MCF 10A (cell line): ENCODE measurements around the gene COX6B2. TPM values are rescaled to one million over a fixed set of nuclear protein-coding genes. Genes with fewer than 3 reads are reported as not detected.

Source experiments
- BruUV-seq: library from RNA; stranded (reverse); fragments of 400-500 nt; replicated peaks from 2 replicates; lab custom pipeline; 2021; lab: Mats Ljungman, UMichigan
- CTCF ChIA-PET: fragments of 300-600 bp; sonication (Branson Sonifier 250); formaldehyde crosslinking; extraction: SDS; loops from one replicate; lab custom pipeline; 2021; ENCODE audit warnings: antibody characterized with exemption, inconsistent platforms; lab: Yijun Ruan, JAX
- POLR2A ChIA-PET: fragments of 300-600, 350-650 bp; sonication (Branson Sonifier 250); formaldehyde crosslinking; extraction: SDS; loops from one replicate; lab custom pipeline; 2020; ENCODE audit warnings: antibody characterized with exemption, inconsistent platforms; lab: Yijun Ruan, JAX
- DNase-seq: peaks from one replicate; pipeline ENCODE4 v3.0.0-alpha.2; 2018; ENCODE audit not compliant: unreplicated experiment
- H3K27ac Mint-ChIP-seq: one replicate; pipeline ENCODE4 v1.8.0; 2022; ENCODE audit warnings: mild to moderate bottlenecking, low read depth, mixed read lengths; ENCODE audit not compliant: unreplicated experiment
- H3K27me3 Mint-ChIP-seq: one replicate; pipeline ENCODE4 v1.8.0; 2022; ENCODE audit warnings: mixed read lengths; ENCODE audit not compliant: insufficient read depth, unreplicated experiment
- H3K36me3 Mint-ChIP-seq: one replicate; pipeline ENCODE4 v1.8.0; 2022; ENCODE audit warnings: mild to moderate bottlenecking, moderate library complexity, mixed read lengths; ENCODE audit not compliant: insufficient read depth, unreplicated experiment
- H3K4me1 Mint-ChIP-seq: one replicate; pipeline ENCODE4 v1.8.0; 2022; ENCODE audit warnings: mixed read lengths; ENCODE audit not compliant: insufficient read depth, unreplicated experiment
- H3K4me3 Mint-ChIP-seq: one replicate; pipeline ENCODE4 v1.8.0; 2022; ENCODE audit warnings: mild to moderate bottlenecking, moderate library complexity, mixed read lengths; ENCODE audit not compliant: unreplicated experiment
- H3K9me3 Mint-ChIP-seq: one replicate; pipeline ENCODE4 v1.8.0; 2022; ENCODE audit warnings: mixed read lengths; ENCODE audit not compliant: unreplicated experiment
- CTCF ChIP-seq: fragments of 200-600 bp; IDR thresholded peaks from one replicate; pipeline ENCODE4 v1.8.0; 2022; ENCODE audit warnings: antibody characterized with exemption, mild to moderate bottlenecking; ENCODE audit not compliant: unreplicated experiment
- intact Hi-C: fragments of 100-400 bp; cut with micrococcal nuclease; formaldehyde crosslinking; loops from 2 replicates; pipeline ENCODE4 v1.14.1; 2022
- total RNA-seq: library from RNA; stranded (reverse); gene quantifications from 2 replicates; pipeline ENCODE4 v1.2.3, GENCODE V29; 2022

COX6B2 gene
- total RNA-seq, 1 experiment from 2014 or later = 0.33 TPM

DNA sequence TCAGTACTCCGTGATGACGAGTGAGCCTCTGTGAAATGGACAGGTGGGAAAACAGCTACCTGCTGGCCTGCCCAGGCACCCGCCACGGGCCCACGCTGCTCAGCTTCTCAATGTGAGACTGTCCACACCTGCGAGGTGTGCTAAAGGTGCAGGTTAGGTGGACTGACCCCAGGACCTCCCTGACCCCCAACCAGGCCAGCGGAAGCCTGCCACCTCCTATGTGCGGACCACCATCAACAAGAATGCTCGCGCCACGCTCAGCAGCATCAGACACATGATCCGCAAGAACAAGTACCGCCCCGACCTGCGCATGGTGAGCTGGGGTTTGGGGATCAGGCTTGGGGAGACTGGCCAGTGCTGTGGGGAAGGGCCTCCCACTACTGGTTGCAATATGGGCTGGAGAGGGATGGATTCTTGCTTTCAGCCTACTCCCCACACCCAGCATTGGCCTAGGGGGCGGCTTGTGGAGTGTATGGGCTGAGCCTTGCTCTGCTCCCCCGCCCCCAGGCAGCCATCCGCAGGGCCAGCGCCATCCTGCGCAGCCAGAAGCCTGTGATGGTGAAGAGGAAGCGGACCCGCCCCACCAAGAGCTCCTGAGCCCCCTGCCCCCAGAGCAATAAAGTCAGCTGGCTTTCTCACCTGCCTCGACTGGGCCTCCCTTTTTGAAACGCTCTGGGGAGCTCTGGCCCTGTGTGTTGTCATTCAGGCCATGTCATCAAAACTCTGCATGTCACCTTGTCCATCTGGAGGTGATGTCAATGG lies 33.4 kb upstream of the COX6B2 start:
- H3K27ac Mint-ChIP-seq = peak overlapping the region; percentile 93
- ChIA-PET CTCF (interaction anchor here (0.6 to 2.2 kb wide), 13 partner anchors 10 to 244 kb away, joined by 3 to 13 read pairs (median 4); no protein-coding TSS in a partner anchor), POLR2A (interaction anchor here (0.6 to 7.2 kb wide), 10 partner anchors 12 to 255 kb away, joined by 3 to 98 read pairs (median 4); partner anchors contain the start of genes ISOC2, KMT5C and UBE2S)
- H3K27me3 Mint-ChIP-seq = no peaks in the 10 kb centered on the region
- peak overlapping the region; percentile 89 for H3K4me3 Mint-ChIP-seq
- BruUV-seq = no TSS peak
- H3K4me1 Mint-ChIP-seq = peaks cover 26% of the 10 kb centered on the region
- no peak for DNase-seq
- TF ChIP-seq CTCF = no peak
- peaks cover 77% of the 10 kb centered on the region for H3K36me3 Mint-ChIP-seq
- H3K9me3 Mint-ChIP-seq = no peaks in the 10 kb centered on the region
- intact Hi-C loops = no loop called here

DNA sequence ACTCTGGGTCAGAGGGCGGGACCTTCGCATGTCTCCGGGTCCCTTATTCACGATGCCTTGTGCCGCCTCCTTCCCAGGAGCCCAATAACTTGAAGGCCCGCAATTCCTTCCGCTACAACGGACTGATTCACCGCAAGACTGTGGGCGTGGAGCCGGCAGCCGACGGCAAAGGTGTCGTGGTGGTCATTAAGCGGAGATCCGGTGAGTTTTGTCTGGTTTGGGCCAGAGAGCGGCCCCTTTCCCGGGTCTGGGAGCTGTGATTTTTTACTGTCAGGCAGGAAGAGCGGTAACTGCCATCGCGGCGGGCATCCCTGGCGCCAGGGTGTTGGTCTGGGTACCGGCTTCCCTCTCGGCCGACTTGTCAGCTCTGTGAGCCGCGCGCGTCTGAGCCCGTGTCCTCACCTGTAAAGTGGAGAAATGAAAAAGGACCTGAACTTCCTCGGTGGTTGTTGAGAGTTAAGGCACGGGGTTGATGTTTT lies 32.0 kb upstream of the COX6B2 start:
- BruUV-seq = no TSS peak
- CTCF ChIA-PET = interaction anchor here (0.6 to 2.2 kb wide), 7 partner anchors 9 to 101 kb away, joined by 3 to 13 read pairs (median 4); no protein-coding TSS in a partner anchor
- no peak for DNase-seq
- intact Hi-C loops = no loop called here
- Mint-ChIP-seq H3K27ac (peak overlapping the region; percentile 93), H3K4me3 (peak overlapping the region; percentile 89), H3K27me3 (no peaks in the 10 kb centered on the region), H3K36me3 (peaks cover 69% of the 10 kb centered on the region), H3K4me1 (peaks cover 40% of the 10 kb centered on the region), H3K9me3 (no peaks in the 10 kb centered on the region)
- TF ChIP-seq CTCF = no peak
- POLR2A ChIA-PET = interaction anchor here (0.7 to 7.2 kb wide), 9 partner anchors 13 to 94 kb away, joined by 3 to 98 read pairs (median 4); partner anchors contain the start of genes KMT5C and UBE2S

DNA sequence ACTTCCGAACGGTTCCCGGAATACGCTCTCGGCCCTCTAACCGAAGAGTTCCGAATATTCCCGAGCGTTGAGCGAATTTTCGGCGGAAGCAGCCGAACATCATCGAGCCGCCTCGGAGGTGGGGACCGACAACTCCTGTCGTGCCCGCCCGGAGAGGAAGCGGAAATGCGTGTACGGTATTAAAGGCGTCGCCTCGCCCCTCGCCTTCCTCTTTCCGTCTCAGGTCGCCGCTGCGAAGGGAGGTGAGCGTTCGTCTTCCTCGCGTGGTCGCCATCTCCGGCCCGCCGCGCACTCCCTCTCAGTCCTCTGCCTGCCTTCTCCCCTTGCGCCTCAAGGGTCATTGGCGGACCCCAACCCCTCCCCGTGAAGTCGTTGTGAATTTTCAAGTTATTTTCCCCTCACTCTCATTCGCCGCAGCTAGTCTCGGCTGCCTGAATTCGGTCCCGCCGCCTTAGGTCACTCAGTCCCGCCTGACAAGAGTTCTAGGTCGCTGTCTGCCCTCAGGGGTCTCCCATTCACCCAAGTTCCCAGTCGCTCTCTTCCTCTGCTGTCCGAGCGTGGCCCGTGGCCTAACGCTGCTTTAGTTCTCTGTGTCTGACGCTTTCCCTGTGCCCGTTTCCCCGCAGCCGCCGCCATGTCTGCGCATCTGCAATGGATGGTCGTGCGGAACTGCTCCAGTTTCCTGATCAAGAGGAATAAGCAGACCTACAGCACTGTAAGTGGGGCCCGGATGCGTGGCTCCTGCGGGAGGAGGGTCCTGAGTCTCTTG lies 31.4 kb upstream of the COX6B2 start, which contains the start of gene RPL28:
Gene RPL28, plus strand, starts transcription at position 209 of the 769 bp plus-strand sequence. Its CDS starts 426 bp downstream, at position 635.
- ChIA-PET CTCF (interaction anchor here (0.6 to 2.2 kb wide), 3 partner anchors 17 to 101 kb away, joined by 3 to 13 read pairs (median 4); no protein-coding TSS in a partner anchor), POLR2A (interaction anchor here (0.7 to 7.2 kb wide), 9 partner anchors 14 to 94 kb away, joined by 3 to 98 read pairs (median 4); partner anchors contain the start of genes KMT5C and UBE2S)
- Mint-ChIP-seq H3K27ac (peak within 1 kb of the TSS; percentile 93), H3K36me3 (peaks cover 65% of the 10 kb centered on the region), H3K9me3 (no peaks in the 10 kb centered on the region), H3K27me3 (no peaks in the 10 kb centered on the region), H3K4me1 (peaks cover 42% of the 10 kb centered on the region), H3K4me3 (peak within 1 kb of the TSS; percentile 89)
- no peak for TF ChIP-seq CTCF
- intact Hi-C loops = loop anchor here (1.0 to 2.0 kb wide), 4 partner anchors 47 to 93 kb away; partner anchors contain the start of gene KMT5C
- peak; percentile 99 for DNase-seq
- TSS peak; percentile 69 for BruUV-seq
